ENCODE results near the gene FFAR1.

FFAR1 gene

GRCh38 chr19:35329323-35329722 is 18.4 kb upstream of the FFAR1 start:
- DNase-seq (ENCODE audit: low spot score in 2 of 2) (no peak), ATAC-seq (peak; percentile 31)
- Mint-ChIP-seq H3K9me3 (no peaks in the 10 kb centered on the region), H3K27ac (no peak overlapping the region), H3K36me3 (peaks cover 6% of the 10 kb centered on the region), H3K4me3 (peak overlapping the region; percentile 43), H3K4me1 (peaks cover 25% of the 10 kb centered on the region)

GRCh38 chr19:35330475-35330874 is 17.2 kb upstream of the FFAR1 start:
- peaks cover 6% of the 10 kb centered on the region for H3K36me3 Mint-ChIP-seq
- DNase-seq (ENCODE audit: low spot score in 2 of 2): no peak
- no peak overlapping the region for H3K27ac Mint-ChIP-seq
- H3K4me3 Mint-ChIP-seq: peak overlapping the region; percentile 43
- no peaks in the 10 kb centered on the region for H3K9me3 Mint-ChIP-seq
- peaks cover 35% of the 10 kb centered on the region for H3K4me1 Mint-ChIP-seq
- ATAC-seq: no peak

- no peaks in the 10 kb centered on the region for H3K9me3 Mint-ChIP-seq
- peaks cover 35% of the 10 kb centered on the region for H3K4me1 Mint-ChIP-seq
- no peak for ATAC-seq
- DNase-seq (ENCODE audit: low spot score in 2 of 2): no peak
- H3K36me3 Mint-ChIP-seq: peaks cover 6% of the 10 kb centered on the region
- H3K4me3 Mint-ChIP-seq: peak overlapping the region; percentile 43
- peak overlapping the region; percentile 2 for H3K27ac Mint-ChIP-seq
Measured at GRCh38 chr19:35331551-35332214, 16.0 kb upstream of the FFAR1 start.

GRCh38 chr19:35332817-35333216 is 14.9 kb upstream of the FFAR1 start:
- Mint-ChIP-seq H3K4me3 (peak overlapping the region; percentile 28), H3K4me1 (peaks cover 41% of the 10 kb centered on the region), H3K9me3 (no peaks in the 10 kb centered on the region), H3K36me3 (peaks cover 15% of the 10 kb centered on the region), H3K27ac (no peak overlapping the region)
- peak; percentile 60 for ATAC-seq
- DNase-seq (ENCODE audit: low spot score in 2 of 2): no peak

GRCh38 chr19:35334144-35334753 is 13.5 kb upstream of the FFAR1 start:
- Mint-ChIP-seq H3K36me3 (peaks cover 15% of the 10 kb centered on the region), H3K4me3 (peak overlapping the region; percentile 28), H3K9me3 (no peaks in the 10 kb centered on the region), H3K4me1 (peaks cover 34% of the 10 kb centered on the region), H3K27ac (peak overlapping the region; percentile 5)
- ATAC-seq (no peak), DNase-seq (ENCODE audit: low spot score in 2 of 2) (no peak)

- Mint-ChIP-seq H3K4me3 (no peak overlapping the region), H3K4me1 (peaks cover 34% of the 10 kb centered on the region), H3K9me3 (no peaks in the 10 kb centered on the region), H3K36me3 (peaks cover 10% of the 10 kb centered on the region), H3K27ac (peak overlapping the region; percentile 19)
- ATAC-seq (no peak), DNase-seq (ENCODE audit: low spot score in 2 of 2) (no peak)
Measured at GRCh38 chr19:35336166-35336955, 11.3 kb upstream of the FFAR1 start.

- ATAC-seq: no peak
- Mint-ChIP-seq H3K4me3 (no peak overlapping the region), H3K27ac (peak overlapping the region; percentile 19), H3K4me1 (peaks cover 34% of the 10 kb centered on the region), H3K9me3 (no peaks in the 10 kb centered on the region), H3K36me3 (peaks cover 13% of the 10 kb centered on the region)
- DNase-seq (ENCODE audit: low spot score in 2 of 2): no peak
Measured at GRCh38 chr19:35337097-35337983, 10.4 kb upstream of the FFAR1 start.

GRCh38 chr19:35337984-35338296 is 9.8 kb upstream of the FFAR1 start:
- H3K9me3 Mint-ChIP-seq: no peaks in the 10 kb centered on the region
- DNase-seq (ENCODE audit: low spot score in 2 of 2): no peak
- H3K4me1 Mint-ChIP-seq: peaks cover 28% of the 10 kb centered on the region
- ATAC-seq: no peak
- H3K27ac Mint-ChIP-seq: no peak overlapping the region
- H3K4me3 Mint-ChIP-seq: no peak overlapping the region
- H3K36me3 Mint-ChIP-seq: peaks cover 17% of the 10 kb centered on the region

GRCh38 chr19:35340431-35340830 is 7.3 kb upstream of the FFAR1 start:
- peaks cover 17% of the 10 kb centered on the region for H3K36me3 Mint-ChIP-seq
- no peak overlapping the region for H3K4me3 Mint-ChIP-seq
- H3K27ac Mint-ChIP-seq: peak overlapping the region; percentile 32
- H3K4me1 Mint-ChIP-seq: peaks cover 7% of the 10 kb centered on the region
- ATAC-seq (no peak), DNase-seq (ENCODE audit: low spot score in 2 of 2) (no peak)
- H3K9me3 Mint-ChIP-seq: no peaks in the 10 kb centered on the region

GRCh38 chr19:35341006-35341405 is 6.7 kb upstream of the FFAR1 start:
- Mint-ChIP-seq H3K4me3 (no peak overlapping the region), H3K36me3 (peaks cover 18% of the 10 kb centered on the region)

GRCh38 chr19:35341565-35342225 is 6.0 kb upstream of the FFAR1 start:
- Mint-ChIP-seq H3K4me3 (no peak overlapping the region), H3K36me3 (peaks cover 24% of the 10 kb centered on the region), H3K9me3 (no peaks in the 10 kb centered on the region), H3K27ac (peak overlapping the region; percentile 53), H3K4me1 (peaks cover 19% of the 10 kb centered on the region)
- DNase-seq (ENCODE audit: low spot score in 2 of 2) (no peak), ATAC-seq (no peak)

More at GRCh38 chr19:35341006-35341405, 6.7 kb upstream of the FFAR1 start:
- Mint-ChIP-seq H3K4me1 (peaks cover 13% of the 10 kb centered on the region), H3K9me3 (no peaks in the 10 kb centered on the region), H3K27ac (peak overlapping the region; percentile 32)
- ATAC-seq (no peak), DNase-seq (ENCODE audit: low spot score in 2 of 2) (no peak)

- DNase-seq (ENCODE audit: low spot score in 2 of 2): no peak
- Mint-ChIP-seq H3K36me3 (peaks cover 26% of the 10 kb centered on the region), H3K27ac (peak overlapping the region; percentile 53), H3K4me3 (no peak overlapping the region), H3K9me3 (no peaks in the 10 kb centered on the region), H3K4me1 (peaks cover 20% of the 10 kb centered on the region)
- no peak for ATAC-seq
Measured at GRCh38 chr19:35342430-35342829, 5.3 kb upstream of the FFAR1 start.

GRCh38 chr19:35344511-35345031 is 3.1 kb upstream of the FFAR1 start:
- H3K4me1 Mint-ChIP-seq: peaks cover 34% of the 10 kb centered on the region
- DNase-seq (ENCODE audit: low spot score in 2 of 2): no peak
- no peak for ATAC-seq
- H3K27ac Mint-ChIP-seq: no peak overlapping the region
- H3K4me3 Mint-ChIP-seq: no peak overlapping the region
- H3K36me3 Mint-ChIP-seq: peaks cover 28% of the 10 kb centered on the region
- H3K9me3 Mint-ChIP-seq: no peaks in the 10 kb centered on the region

GRCh38 chr19:35345671-35346111 is 2.0 kb upstream of the FFAR1 start:
- ATAC-seq (no peak), DNase-seq (ENCODE audit: low spot score in 2 of 2) (no peak)

More at GRCh38 chr19:35345671-35346111, 2.0 kb upstream of the FFAR1 start:
- Mint-ChIP-seq H3K36me3 (peaks cover 28% of the 10 kb centered on the region), H3K27ac (peak overlapping the region; percentile 94), H3K4me1 (peaks cover 37% of the 10 kb centered on the region), H3K9me3 (no peaks in the 10 kb centered on the region), H3K4me3 (peak overlapping the region; percentile 72)

All from stimulated activated effector memory CD8-positive, alpha-beta T cell treated with anti-CD3 and anti-CD28 coated beads, Interleukin-12 subunit alpha, Interleukin-12 subunit beta, amount 100 ng/mL, for 72 hours (primary cell).